Lung microvascular endothelial cell (primary cell): ENCODE measurements around the gene ABTB2. TPM values are rescaled to one million over a fixed set of nuclear protein-coding genes. Genes with fewer than 3 reads are reported as not detected.

Experiments
- DNase-seq, 2 donors: peaks; one replicate each; pipeline versions ENCODE4 v3.0.0 to v3.0.0-alpha.2; 2010; ENCODE audit warnings: low read depth in 2 of 2
- total RNA-seq: library from RNA; depleted of rRNA; stranded (reverse); fragments of >200 nt; gene quantifications from 2 replicates; pipeline ENCODE4 v1.2.1, GENCODE V29; 2014

The ABTB2 gene
- total RNA-seq, 1 donor from 2014 or later: 0.20 TPM

GRCh38 chr11:34343686-34344085 lies 14.1 kb downstream of the ABTB2 start:
- DNase-seq: no peak

- peak in 1 of 2 donors; percentile 10 for DNase-seq
These were observed 14.7 kb downstream of the ABTB2 start for GRCh38 chr11:34343153-34343552.

GRCh38 chr11:34341931-34342533 lies 15.8 kb downstream of the ABTB2 start:
- no peak for DNase-seq

DNA sequence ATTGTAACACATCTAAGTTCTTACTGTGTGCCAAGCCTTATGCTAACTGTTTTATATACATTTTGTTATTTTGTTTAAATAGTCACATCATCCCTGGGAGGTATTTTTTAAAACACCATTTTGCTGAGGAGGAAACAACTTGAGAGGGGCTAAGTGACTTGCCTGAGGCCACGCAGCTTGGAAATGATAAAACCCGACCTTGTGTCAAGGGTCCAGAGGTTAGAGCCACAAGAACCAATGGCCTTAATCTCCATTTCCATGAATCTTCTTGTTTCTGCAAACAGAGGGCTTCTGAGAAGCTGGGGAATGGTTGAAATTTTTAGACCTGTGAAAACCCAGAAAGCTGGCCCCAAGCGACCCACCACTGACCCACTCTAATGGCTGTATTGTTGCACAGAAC lies 16.7 kb downstream of the ABTB2 start:
- DNase-seq: no peak

GRCh38 chr11:34340653-34341052 lies 17.2 kb downstream of the ABTB2 start:
- no peak for DNase-seq

- no peak for DNase-seq
These were observed 18.4 kb downstream of the ABTB2 start for GRCh38 chr11:34339149-34340064.

DNA sequence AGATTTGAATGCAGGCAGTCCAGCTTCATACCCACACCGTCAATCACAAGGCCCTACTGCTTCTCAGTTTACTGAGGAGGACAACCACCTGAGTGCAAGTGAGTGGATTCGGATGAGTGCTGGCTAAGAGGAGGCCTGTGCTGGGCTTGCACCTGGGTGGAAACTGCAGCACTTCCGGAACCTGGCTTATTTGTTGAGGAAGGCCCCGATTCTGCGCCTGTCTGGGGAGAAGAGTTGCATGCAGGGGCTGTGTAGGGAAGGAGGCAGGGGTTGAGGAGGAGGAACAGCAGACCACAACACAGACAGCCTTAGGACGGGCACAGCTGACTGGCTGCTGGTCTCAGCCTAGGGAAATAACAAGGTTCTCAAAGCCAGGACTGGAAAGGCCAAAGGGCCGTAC lies 20.8 kb downstream of the ABTB2 start:
- no peak for DNase-seq

- no peak for DNase-seq
These were observed 22.0 kb downstream of the ABTB2 start for GRCh38 chr11:34335801-34336200.

DNA sequence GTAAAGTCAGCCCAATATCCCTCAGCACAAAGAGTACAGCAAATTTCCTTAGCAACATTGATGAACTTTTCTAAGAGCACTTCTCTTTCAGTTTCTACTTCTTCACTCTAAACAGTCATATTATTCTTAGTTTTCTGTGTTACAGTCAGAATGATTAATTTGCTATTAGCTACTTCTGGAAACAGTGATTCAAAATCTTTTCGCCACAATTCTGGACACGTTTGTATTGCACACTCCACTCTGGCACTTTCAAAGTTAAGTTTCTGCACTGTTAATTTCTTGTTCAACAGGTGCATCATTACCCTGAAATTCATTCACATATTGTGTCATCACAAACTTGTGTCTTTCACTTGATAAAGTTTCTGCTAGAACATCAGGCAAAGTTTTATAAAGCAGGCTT lies 22.5 kb downstream of the ABTB2 start:
- DNase-seq: no peak

GRCh38 chr11:34333787-34334186 lies 24.0 kb downstream of the ABTB2 start:
- no peak for DNase-seq

DNA sequence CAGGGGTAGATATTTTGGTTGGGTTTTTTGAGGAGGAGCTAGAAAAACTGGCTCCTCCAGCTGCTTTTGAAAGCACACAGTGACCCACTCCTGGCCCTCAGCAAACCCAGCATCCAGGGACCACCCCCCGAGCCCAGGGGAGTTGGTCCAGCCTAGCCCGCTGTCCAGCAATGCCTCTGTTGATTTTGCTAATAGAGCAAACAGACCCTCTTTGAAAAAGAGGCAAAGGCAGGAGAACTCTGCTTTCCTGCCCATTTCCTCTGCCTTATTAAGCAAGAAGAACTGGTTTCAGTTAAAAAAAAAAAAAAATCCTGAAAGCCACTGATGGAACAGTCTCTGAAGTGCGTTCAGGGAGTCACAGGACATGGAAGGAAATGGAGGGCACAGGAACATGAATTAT lies 25.3 kb downstream of the ABTB2 start:
- DNase-seq: no peak

- no peak for DNase-seq
These were observed 26.1 kb downstream of the ABTB2 start for GRCh38 chr11:34331736-34332135.

GRCh38 chr11:34331329-34331728 lies 26.5 kb downstream of the ABTB2 start:
- DNase-seq: peak in 1 of 2 donors; percentile 56

DNA sequence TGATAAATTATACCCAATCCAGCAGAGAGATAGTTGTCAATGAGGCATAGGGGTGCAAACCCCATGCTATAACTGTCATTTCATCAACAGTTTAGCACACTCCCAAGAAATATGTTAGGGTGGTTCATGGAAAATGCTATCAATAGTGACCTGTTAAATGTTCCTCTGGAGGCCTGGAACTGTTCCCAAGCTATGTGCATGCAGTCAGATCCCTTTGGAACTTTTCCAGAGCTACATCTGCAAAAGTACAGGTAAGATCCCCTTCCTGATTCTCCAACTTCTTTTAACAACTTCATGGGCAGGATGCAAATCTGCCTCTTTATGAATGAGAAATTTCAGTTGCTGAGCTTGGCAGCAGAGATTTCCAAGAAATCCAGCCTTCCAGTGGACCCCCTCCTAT lies 27.2 kb downstream of the ABTB2 start:
- DNase-seq: no peak

DNA sequence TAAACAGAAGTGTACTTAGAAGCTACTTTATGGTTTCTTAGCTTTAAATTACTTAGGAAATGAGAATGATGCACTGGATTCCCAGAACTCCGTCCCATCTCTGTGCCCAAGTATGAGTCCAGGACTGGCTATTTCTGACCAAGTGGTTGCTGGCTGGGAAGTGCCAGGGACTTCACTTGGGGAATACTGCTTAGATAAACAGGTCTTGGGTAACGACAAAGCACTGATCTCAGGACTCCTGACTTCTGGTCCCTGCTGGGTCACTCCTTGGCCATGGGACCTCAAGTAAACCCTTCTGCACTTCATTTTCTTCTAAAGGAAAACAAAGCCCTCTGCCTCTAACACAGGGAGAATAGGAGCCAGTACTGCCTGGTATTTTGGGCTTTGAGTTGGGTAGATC lies 27.9 kb downstream of the ABTB2 start:
- no peak for DNase-seq

DNA sequence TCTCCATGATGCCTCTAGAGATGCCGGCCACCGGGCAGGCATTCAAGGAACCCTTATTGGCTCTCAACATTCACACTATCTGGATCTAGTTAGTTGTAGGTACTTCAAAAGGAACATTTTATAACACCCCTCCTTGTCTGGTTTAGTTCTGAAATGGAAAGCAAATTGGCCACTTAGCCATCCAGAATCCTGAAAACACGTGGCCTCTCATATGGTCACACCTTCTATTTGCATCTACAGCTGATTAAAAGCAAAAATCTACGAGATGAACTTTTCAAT lies 29.2 kb downstream of the ABTB2 start:
- no peak for DNase-seq

GRCh38 chr11:34327804-34328631 lies 29.8 kb downstream of the ABTB2 start:
- DNase-seq: no peak

GRCh38 chr11:34324466-34324865 lies 33.3 kb downstream of the ABTB2 start:
- no peak for DNase-seq

- DNase-seq: no peak
These were observed 34.2 kb downstream of the ABTB2 start for GRCh38 chr11:34323601-34324000.

- no peak for DNase-seq
These were observed 39.4 kb downstream of the ABTB2 start for GRCh38 chr11:34318111-34319037.

DNA sequence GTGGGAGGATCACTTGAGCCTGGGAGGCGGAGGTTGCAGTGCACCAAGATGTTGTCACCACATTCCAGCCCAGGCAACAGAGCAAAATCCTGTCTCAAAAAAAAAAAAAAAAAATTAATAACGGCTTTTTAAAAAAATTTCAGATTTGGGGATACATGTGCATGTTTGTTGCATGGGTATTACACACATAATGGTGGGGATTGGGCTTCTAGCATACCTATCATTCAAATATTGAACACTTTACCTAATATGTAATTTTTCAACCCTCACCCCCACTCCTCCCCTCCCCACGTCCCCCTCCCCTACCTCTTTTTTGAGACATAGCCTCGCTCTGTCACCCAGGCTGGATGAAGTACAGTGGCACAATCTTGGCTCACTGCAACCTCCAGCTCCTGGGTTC lies 40.1 kb downstream of the ABTB2 start:
- DNase-seq: no peak

DNA sequence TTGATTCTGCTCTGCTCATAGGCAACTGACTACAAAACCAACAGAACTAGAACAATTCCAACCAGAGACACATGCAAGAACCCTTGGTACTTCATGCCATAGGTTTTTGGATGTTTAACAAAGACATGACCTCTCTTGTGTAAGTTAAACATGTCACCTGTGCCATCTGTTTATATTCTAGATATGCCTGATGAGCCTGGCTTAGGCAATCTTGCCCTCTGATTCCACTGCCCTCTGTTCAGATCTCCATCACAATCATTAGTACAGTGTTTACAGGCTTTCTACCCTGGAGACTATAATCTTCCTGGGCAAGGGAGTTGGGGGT lies 40.8 kb downstream of the ABTB2 start:
- DNase-seq: no peak
